ENCODE data around the gene BRPF1.

The BRPF1 gene

DNA sequence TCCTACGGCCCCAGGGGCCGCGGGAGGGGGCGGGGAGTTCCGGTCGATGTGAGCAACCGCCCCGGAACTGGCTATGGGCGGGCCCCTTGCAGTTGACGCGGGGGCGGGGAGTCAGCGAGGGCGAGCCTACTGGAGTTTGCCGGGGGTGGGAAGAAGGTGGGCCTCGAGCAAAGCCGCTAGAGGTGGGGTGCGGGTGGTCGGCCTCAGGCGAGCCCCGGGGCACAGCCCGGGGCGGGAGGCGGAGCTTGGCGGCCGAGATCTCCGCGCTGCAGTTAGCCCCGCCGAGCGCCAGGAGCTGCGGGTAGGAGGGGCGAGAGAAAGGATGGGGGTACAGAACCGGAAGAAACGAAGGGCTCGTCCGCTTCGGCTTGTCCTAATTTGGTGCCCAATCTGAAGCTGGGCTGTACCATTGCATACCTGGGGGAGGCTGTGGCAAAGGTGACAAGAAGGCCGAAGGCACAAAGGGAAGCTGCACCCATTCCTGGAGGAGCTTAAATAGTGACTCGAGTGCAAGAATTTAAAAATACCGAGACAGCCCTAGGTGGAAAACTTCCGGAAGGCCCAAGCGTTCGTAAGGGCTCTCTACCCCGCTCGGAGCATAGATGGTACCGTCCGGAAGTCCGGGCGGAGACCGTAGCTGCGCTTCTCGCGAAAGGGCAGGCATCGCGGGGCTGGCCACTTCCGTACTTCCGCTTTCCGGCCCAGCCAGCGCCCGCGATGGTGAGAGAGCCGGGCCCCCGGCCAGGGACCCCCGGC is 61.0 kb downstream of the BRPF1 start, which contains the start of the genes ARPC4 and TADA3:
ARPC4 (plus strand) TSS at position 678 of the 756 bp plus-strand sequence; CDS start at position 718, 40 bp downstream.
TADA3 (minus strand) TSS at position 69 of the 756 bp plus-strand sequence. CDS start 1,007 bp downstream, outside the sequence.
- DNase-seq = peak; percentile 93 to 99

DNA sequence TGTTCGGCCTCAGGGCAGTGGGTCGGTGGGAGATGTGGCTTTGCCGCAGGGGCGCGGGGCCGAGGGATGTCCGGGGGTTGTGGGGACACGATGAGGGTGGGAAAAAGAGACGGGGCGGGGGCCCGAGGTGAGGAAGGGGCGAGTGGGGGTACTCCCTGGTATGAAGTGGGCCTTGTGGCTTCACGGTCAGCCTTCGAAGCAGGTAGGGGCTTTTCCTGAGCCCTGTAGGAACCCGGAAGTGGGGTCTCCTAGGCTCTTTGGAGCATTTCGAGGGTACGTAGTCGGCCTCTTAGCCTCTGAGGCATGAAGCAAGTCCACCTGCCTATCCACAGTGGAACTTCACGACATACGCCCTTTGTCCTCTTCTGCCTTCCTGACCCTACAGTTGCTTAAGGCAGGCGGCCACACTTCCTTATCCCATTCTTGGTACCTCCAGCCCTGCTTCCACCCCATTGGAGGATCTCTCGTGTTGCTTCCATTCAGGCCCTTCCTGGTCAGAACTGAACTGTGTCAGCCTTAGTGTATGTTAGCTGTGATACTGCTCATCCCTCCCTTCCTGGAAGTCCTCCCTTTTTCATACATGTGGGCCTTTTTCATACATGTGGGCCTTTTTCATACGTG is 61.7 kb downstream of the BRPF1 start:
- DNase-seq = peak in 1 of 2 experiments; percentile 28

DNA sequence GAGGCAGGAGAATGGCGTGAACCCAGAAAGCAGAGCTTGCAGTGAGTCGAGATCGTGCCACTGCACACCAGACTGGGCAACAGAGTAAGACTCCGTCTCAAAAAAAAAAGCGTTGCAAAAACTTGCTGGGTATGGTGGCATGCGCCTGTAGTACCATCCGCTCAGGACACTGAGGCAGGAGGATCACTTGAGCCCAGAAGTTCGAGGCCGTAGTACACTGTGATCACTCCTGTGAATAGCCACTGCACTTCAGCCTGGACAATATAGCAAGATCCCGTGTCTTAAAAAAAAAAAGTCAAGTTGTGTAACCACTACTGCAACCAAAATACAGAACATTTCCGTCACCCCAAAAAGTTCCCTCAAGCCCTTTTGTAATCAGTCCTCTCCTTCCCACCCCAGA is 62.9 kb downstream of the BRPF1 start:
- DNase-seq = no peak

DNA sequence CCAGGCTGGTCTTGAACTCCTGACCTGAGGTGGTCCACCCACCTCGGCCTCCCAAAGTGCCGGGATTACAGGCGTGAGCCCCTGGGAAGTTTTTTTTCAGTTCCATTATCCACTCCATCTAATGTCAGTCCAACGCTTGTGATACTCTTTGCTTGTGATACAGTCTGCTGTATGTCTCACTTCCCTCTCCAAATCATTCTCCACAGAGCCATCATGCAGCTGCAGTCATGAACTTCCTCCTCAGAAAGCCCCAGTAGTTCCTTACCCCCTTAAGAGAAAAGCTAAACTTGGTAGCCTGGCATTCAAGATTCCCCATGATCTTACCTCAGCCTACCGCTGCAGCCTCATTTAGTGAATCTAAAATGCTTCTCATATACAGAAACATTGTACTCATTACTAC is 63.7 kb downstream of the BRPF1 start:
- no peak for DNase-seq

DNA sequence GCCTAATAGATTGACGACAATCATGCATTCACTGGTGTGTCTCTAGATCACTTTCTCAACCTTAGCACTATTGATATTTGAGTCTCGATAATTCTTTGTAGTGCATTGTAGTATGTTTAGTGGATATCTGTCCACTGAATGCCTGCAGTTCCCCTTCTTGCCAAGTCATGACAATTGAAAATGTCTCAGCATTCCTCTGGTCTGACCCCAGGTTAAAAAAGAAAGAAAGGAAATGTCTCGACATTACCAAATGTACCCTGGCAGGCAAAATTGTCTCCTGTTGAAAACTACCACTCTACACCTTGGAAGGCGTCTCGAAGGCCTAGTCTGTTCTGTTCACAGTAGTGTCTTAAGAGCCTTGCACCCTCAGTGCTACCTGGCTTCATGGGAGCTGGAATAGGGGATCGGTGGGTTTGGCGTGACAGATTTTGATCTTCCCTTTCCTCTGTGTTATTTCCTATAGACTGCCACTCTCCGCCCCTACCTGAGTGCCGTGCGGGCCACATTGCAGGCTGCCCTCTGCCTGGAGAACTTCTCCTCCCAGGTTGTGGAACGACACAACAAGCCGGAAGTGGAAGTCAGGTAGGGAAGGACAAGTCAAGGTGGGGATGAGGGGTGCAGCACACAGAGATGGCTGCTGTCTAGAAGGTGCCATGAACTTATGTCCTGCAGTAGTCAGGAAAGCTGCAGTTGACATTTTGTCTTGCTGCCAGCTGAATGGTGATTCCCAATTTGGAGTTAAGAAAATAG is 65.8 kb downstream of the BRPF1 start:
- DNase-seq = no peak

All from SW 1271 (cell line).